ENCODE measurements around the gene EIF3L.

Gene EIF3L

GRCh38 chr22:37830093-37830842, 19.0 kb upstream of the EIF3L start:
- Histone ChIP-seq H3K27ac (replicated peaks) (no peak overlapping the region), H3K4me3 (replicated peaks; ENCODE audit: insufficient read depth, low read length) (no peak overlapping the region), H3K27me3 (ENCODE audit: insufficient read depth, poor library complexity, severe bottlenecking) (no peaks in the 10 kb centered on the region)
- no peak for DNase-seq (ENCODE audit: low read depth in 1 of 2, low spot score in 1 of 2)
- TF ChIP-seq REST (IDR thresholded peaks at IDR 0.05; ENCODE audit: insufficient replicate concordance, low read depth) (no peak), GABPA (IDR thresholded peaks at IDR 0.05; ENCODE audit: low read depth) (no peak), SPI1 (IDR thresholded peaks at IDR 0.05; ENCODE audit: borderline replicate concordance, low read depth) (no peak), POLR2AphosphoS5 (IDR thresholded peaks at IDR 0.05; ENCODE audit: low read depth) (no peak), CTCF (IDR thresholded peaks at IDR 0.05; ENCODE audit: insufficient read depth, low read length) (no peak)

- Histone ChIP-seq H3K27ac (replicated peaks) (no peak overlapping the region), H3K27me3 (ENCODE audit: insufficient read depth, poor library complexity, severe bottlenecking) (no peaks in the 10 kb centered on the region), H3K4me3 (replicated peaks; ENCODE audit: insufficient read depth, low read length) (no peak overlapping the region)
- no peak for DNase-seq (ENCODE audit: low read depth in 1 of 2, low spot score in 1 of 2)
- no peak for TF ChIP-seq GABPA (IDR thresholded peaks at IDR 0.05; ENCODE audit: low read depth)
- no peak for TF ChIP-seq SPI1 (IDR thresholded peaks at IDR 0.05; ENCODE audit: borderline replicate concordance, low read depth)
- no peak for TF ChIP-seq POLR2AphosphoS5 (IDR thresholded peaks at IDR 0.05; ENCODE audit: low read depth)
- TF ChIP-seq REST (IDR thresholded peaks at IDR 0.05; ENCODE audit: insufficient replicate concordance, low read depth): no peak
These were observed 17.7 kb upstream of the EIF3L start for GRCh38 chr22:37831472-37831871.

GRCh38 chr22:37832022-37832857, 17.0 kb upstream of the EIF3L start:
- DNase-seq (ENCODE audit: low read depth in 1 of 2, low spot score in 1 of 2): no peak

More at GRCh38 chr22:37832022-37832857, 17.0 kb upstream of the EIF3L start:
- Histone ChIP-seq H3K27me3 (ENCODE audit: insufficient read depth, poor library complexity, severe bottlenecking) (no peaks in the 10 kb centered on the region), H3K27ac (replicated peaks) (no peak overlapping the region), H3K4me3 (replicated peaks; ENCODE audit: insufficient read depth, low read length) (no peak overlapping the region)
- no peak for TF ChIP-seq SPI1 (IDR thresholded peaks at IDR 0.05; ENCODE audit: borderline replicate concordance, low read depth)
- TF ChIP-seq CTCF (IDR thresholded peaks at IDR 0.05; ENCODE audit: insufficient read depth, low read length): no peak
- TF ChIP-seq REST (IDR thresholded peaks at IDR 0.05; ENCODE audit: insufficient replicate concordance, low read depth): no peak
- no peak for TF ChIP-seq GABPA (IDR thresholded peaks at IDR 0.05; ENCODE audit: low read depth)
- TF ChIP-seq POLR2AphosphoS5 (IDR thresholded peaks at IDR 0.05; ENCODE audit: low read depth): no peak
